SK-N-SH treated with all-trans-retinoic acid at 6 μM for 48 hours (cell line): ENCODE data around the gene IBSP.

Experiments used
- ARNTL ChIP-seq: fragments of 450-650 bp; formaldehyde crosslinking; IDR thresholded peaks from 2 replicates; pipeline ENCODE4 v1.5.0; 2020; ENCODE audit warnings: low read depth, mild to moderate bottlenecking, moderate library complexity, borderline replicate concordance
- BACH2 ChIP-seq: fragments of 250-450 bp; sonication (Bioruptor Pico); IDR thresholded peaks from 2 replicates; pipeline ENCODE4 v1.9.0; 2021; ENCODE audit warnings: mild to moderate bottlenecking, borderline replicate concordance
- CSRNP3 ChIP-seq: fragments of 250-450 bp; sonication (Bioruptor Pico); IDR thresholded peaks from 2 replicates; pipeline ENCODE4 v1.5.1; 2021; ENCODE audit warnings: mild to moderate bottlenecking, moderate library complexity
- ISL1 ChIP-seq: fragments of 250-450 bp; sonication (Bioruptor Pico); IDR thresholded peaks from 2 replicates; pipeline ENCODE4 v2.1.2; 2022; ENCODE audit warnings: mild to moderate bottlenecking, moderate library complexity
- TCF4 ChIP-seq: fragments of 250-450 bp; sonication (Bioruptor Pico); IDR thresholded peaks from 2 replicates; pipeline ENCODE4 v1.8.0; 2021; ENCODE audit warnings: mild to moderate bottlenecking, moderate library complexity, borderline replicate concordance
- ZC3H10 ChIP-seq: fragments of 250-450 bp; sonication (Bioruptor Pico); IDR thresholded peaks from 2 replicates; pipeline ENCODE4 v1.5.1; 2021; ENCODE audit warnings: mild to moderate bottlenecking, moderate library complexity
- ZFP3 ChIP-seq: fragments of 250-450 bp; sonication (Bioruptor Pico); IDR thresholded peaks from 2 replicates; pipeline ENCODE4 v1.5.0; 2020; ENCODE audit warnings: mild to moderate bottlenecking, moderate library complexity
- ZFP30 ChIP-seq: fragments of 450-650 bp; formaldehyde crosslinking; IDR thresholded peaks from 2 replicates; pipeline ENCODE4 v1.5.0; 2022; ENCODE audit warnings: mild to moderate bottlenecking, moderate library complexity
- ZNF8 ChIP-seq: fragments of 450-650 bp; formaldehyde crosslinking; IDR thresholded peaks from 2 replicates; pipeline ENCODE4 v1.5.0; 2020; ENCODE audit warnings: mild to moderate bottlenecking, moderate library complexity
- TF ChIP-seq, protein P1 (sequence below): fragments of 250-450 bp; sonication (Bioruptor Pico); IDR thresholded peaks from 2 replicates; pipeline ENCODE4 v1.8.0; 2020; ENCODE audit warnings: mild to moderate bottlenecking, moderate library complexity, borderline replicate concordance

- TF ChIP-seq CSRNP3 (CRISPR knock-in tag), result no peak
- TF ChIP-seq ZFP30, result no peak
- TF ChIP-seq, protein P1, sequence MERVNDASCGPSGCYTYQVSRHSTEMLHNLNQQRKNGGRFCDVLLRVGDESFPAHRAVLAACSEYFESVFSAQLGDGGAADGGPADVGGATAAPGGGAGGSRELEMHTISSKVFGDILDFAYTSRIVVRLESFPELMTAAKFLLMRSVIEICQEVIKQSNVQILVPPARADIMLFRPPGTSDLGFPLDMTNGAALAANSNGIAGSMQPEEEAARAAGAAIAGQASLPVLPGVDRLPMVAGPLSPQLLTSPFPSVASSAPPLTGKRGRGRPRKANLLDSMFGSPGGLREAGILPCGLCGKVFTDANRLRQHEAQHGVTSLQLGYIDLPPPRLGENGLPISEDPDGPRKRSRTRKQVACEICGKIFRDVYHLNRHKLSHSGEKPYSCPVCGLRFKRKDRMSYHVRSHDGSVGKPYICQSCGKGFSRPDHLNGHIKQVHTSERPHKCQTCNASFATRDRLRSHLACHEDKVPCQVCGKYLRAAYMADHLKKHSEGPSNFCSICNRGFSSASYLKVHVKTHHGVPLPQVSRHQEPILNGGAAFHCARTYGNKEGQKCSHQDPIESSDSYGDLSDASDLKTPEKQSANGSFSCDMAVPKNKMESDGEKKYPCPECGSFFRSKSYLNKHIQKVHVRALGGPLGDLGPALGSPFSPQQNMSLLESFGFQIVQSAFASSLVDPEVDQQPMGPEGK (CRISPR knock-in tag), result no peak
- TF ChIP-seq ZNF8 (CRISPR knock-in tag), result no peak
- no peak for TF ChIP-seq ARNTL (CRISPR knock-in tag)
- TF ChIP-seq ZFP3 (CRISPR knock-in tag), result no peak
- TF ChIP-seq BACH2 (CRISPR knock-in tag), result no peak
- TF ChIP-seq ZC3H10, result no peak
- no peak for TF ChIP-seq TCF4 (CRISPR knock-in tag)
- TF ChIP-seq ISL1 (CRISPR knock-in tag), result no peak
Measured at GRCh38 chr4:87806520-87806919, 7.2 kb downstream of the IBSP start.
